Sigmoid colon (tissue), 7 donors: ENCODE data around the gene PPP2R2B. TPM values are rescaled to one million over a fixed set of nuclear protein-coding genes. Genes with fewer than 3 reads are reported as not detected.

Source experiments
- DNase-seq: peaks from one replicate; pipeline ENCODE4 v3.0.0-alpha.2; 2019
- H3K27ac ChIP-seq, 4 donors: fragments of 200-600 bp; sonication (generic); one replicate each; pipeline ENCODE4 v1.5.1; 2016 to 2019; ENCODE audit warnings: mild to moderate bottlenecking in 1 of 4
- H3K27me3 ChIP-seq, 3 donors: fragments of 200-600 bp; sonication (generic); one replicate each; pipeline ENCODE4 v1.5.1; 2019; ENCODE audit warnings: mild to moderate bottlenecking in 1 of 3
- H3K36me3 ChIP-seq, 4 donors: fragments of 200-600 bp; sonication (generic); one replicate each; pipeline ENCODE4 v1.5.1; 2016 to 2019
- H3K4me1 ChIP-seq, 4 donors: fragments of 200-600 bp; sonication (generic); one replicate each; pipeline ENCODE4 v1.5.1; 2017 to 2019
- H3K4me3 ChIP-seq, 4 donors: fragments of 200-600 bp; sonication (generic); one replicate each; pipeline ENCODE4 v1.5.1; 2017 to 2019; ENCODE audit warnings: mild to moderate bottlenecking in 2 of 4, moderate library complexity in 1 of 4
- H3K9me3 ChIP-seq, 4 donors: fragments of 200-600 bp in 3 of 4; sonication (generic) in 3 of 4; one replicate each; pipeline versions ENCODE4 v1.5.1 to v1.6.1; 2013 to 2019
- EP300 ChIP-seq, 4 donors: sonication (generic); formaldehyde crosslinking; IDR thresholded peaks; one replicate each; pipeline ENCODE4 v1.6.1; 2017; ENCODE audit warnings: antibody characterized with exemption in 4 of 4
- POLR2A ChIP-seq, 2 donors: fragments of 450-650 bp; IDR thresholded peaks; one replicate each; pipeline ENCODE4 v1.6.1; 2016; ENCODE audit warnings: antibody characterized with exemption in 2 of 2, mild to moderate bottlenecking in 2 of 2, moderate library complexity in 2 of 2
- POLR2AphosphoS5 ChIP-seq, 4 donors: sonication (generic); formaldehyde crosslinking; IDR thresholded peaks; one replicate each; pipeline ENCODE4 v1.6.1; 2017; ENCODE audit warnings: antibody characterized with exemption in 4 of 4
- WGBS, 2 donors: extraction: QIAGEN DNeasy Blood & Tissue Kit; methylation state at CpG; one replicate each; pipeline ENCODE4 v1.1.7; 2013; 5-methylcytosine and 5-hydroxymethylcytosine counted together
- intact Hi-C: fragments of 100-400 bp; cut with DNase I; formaldehyde crosslinking; loops from one replicate; pipeline ENCODE4 v1.15.1; 2023
- polyA plus RNA-seq, 3 donors: library from polyadenylated mRNA; stranded (reverse); fragments of 200-250 nt; gene quantifications; one replicate each; pipeline ENCODE4 v1.2.3, GENCODE V29; 2013
- total RNA-seq, 4 donors: library from RNA; depleted of rRNA; stranded (reverse); fragments of >200 nt; gene quantifications; one replicate each; pipeline ENCODE4 v1.1.0, GENCODE V29; 2016
- TF ChIP-seq, protein P1 (sequence below), 4 experiments: fragments of 450-650 bp in 3 of 4; fragments of 200-600 bp in 1 of 4; IDR thresholded peaks; one replicate each; pipeline ENCODE4 v1.5.1; 2016 to 2019; ENCODE audit warnings: antibody characterized with exemption in 4 of 4, mild to moderate bottlenecking in 3 of 4, moderate library complexity in 2 of 4
- donor health status: healthy with polysubstance abuse.
- donor health status: Bipolar disorder and iron deficiency.
- donor health status: healthy.

PPP2R2B gene
- total and polyA plus RNA-seq, 7 donors, result 0.60 to 19.6 (median 7.4) TPM; not detected in 1

GRCh38 chr5:146791471-146791870 is 87.1 kb downstream of the PPP2R2B start:
- no peak for DNase-seq
- Histone ChIP-seq H3K36me3 (no peaks in the 10 kb centered on the region), H3K4me1 (peaks cover 0 to 27% (median 13%) of the 10 kb centered on the region in 4 donors), H3K9me3 (no peaks in the 10 kb centered on the region), H3K4me3 (no peak overlapping the region), H3K27ac (no peak overlapping the region), H3K27me3 (no peaks in the 10 kb centered on the region)
- TF ChIP-seq POLR2A (IDR thresholded peaks at IDR 0.05) (no peak), POLR2AphosphoS5 (IDR thresholded peaks at IDR 0.05) (no peak), EP300 (IDR thresholded peaks at IDR 0.05) (no peak)
- TF ChIP-seq, protein P1, sequence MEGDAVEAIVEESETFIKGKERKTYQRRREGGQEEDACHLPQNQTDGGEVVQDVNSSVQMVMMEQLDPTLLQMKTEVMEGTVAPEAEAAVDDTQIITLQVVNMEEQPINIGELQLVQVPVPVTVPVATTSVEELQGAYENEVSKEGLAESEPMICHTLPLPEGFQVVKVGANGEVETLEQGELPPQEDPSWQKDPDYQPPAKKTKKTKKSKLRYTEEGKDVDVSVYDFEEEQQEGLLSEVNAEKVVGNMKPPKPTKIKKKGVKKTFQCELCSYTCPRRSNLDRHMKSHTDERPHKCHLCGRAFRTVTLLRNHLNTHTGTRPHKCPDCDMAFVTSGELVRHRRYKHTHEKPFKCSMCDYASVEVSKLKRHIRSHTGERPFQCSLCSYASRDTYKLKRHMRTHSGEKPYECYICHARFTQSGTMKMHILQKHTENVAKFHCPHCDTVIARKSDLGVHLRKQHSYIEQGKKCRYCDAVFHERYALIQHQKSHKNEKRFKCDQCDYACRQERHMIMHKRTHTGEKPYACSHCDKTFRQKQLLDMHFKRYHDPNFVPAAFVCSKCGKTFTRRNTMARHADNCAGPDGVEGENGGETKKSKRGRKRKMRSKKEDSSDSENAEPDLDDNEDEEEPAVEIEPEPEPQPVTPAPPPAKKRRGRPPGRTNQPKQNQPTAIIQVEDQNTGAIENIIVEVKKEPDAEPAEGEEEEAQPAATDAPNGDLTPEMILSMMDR (IDR thresholded peaks at IDR 0.05), result no peak
- intact Hi-C loops, result no loop called here

GRCh38 chr5:146789712-146790653 is 88.6 kb downstream of the PPP2R2B start:
- Histone ChIP-seq H3K4me3 (no peak overlapping the region), H3K9me3 (no peaks in the 10 kb centered on the region), H3K27me3 (no peaks in the 10 kb centered on the region), H3K4me1 (peaks cover 0 to 14% (median 11%) of the 10 kb centered on the region in 4 donors), H3K27ac (no peak overlapping the region), H3K36me3 (no peaks in the 10 kb centered on the region)
- WGBS, 2 donors, result 73% methylated on average over 6 of the region's 6 CpGs
- TF ChIP-seq EP300 (IDR thresholded peaks at IDR 0.05) (no peak), POLR2AphosphoS5 (IDR thresholded peaks at IDR 0.05) (no peak), POLR2A (IDR thresholded peaks at IDR 0.05) (no peak)
- TF ChIP-seq, protein P1 (IDR thresholded peaks at IDR 0.05), result no peak
- intact Hi-C loops, result no loop called here
- no peak for DNase-seq

DNA sequence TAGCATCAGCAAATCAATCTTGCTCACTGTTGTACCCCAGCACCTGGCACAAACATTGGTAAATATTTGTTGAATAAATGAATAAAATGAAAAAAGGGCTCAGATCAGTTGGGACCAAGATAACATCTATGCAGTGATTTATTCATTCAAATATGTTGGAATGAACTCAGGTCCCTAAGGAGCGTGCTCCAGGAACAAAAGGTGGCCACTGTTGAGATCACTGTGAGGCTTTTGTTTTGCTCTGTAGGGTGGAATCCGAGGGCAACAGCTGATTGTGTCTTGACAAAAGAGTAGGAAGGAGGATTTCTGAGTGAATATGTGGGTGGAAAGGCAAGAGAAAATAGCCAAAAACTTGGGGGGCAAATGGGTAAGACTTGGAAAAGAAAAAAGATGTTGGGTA is 89.7 kb downstream of the PPP2R2B start:
- Histone ChIP-seq H3K27ac (no peak overlapping the region), H3K4me3 (no peak overlapping the region), H3K27me3 (no peaks in the 10 kb centered on the region), H3K36me3 (no peaks in the 10 kb centered on the region), H3K9me3 (no peaks in the 10 kb centered on the region), H3K4me1 (peaks cover 0 to 4% (median 1%) of the 10 kb centered on the region in 4 donors)
- intact Hi-C loops, result no loop called here
- WGBS, 2 donors, result 47 to 64% methylated on average over 2 of the region's 2 CpGs
- TF ChIP-seq EP300 (IDR thresholded peaks at IDR 0.05) (no peak), POLR2A (IDR thresholded peaks at IDR 0.05) (no peak)
- TF ChIP-seq, protein P1 (IDR thresholded peaks at IDR 0.05), result no peak
- no peak for DNase-seq

DNA sequence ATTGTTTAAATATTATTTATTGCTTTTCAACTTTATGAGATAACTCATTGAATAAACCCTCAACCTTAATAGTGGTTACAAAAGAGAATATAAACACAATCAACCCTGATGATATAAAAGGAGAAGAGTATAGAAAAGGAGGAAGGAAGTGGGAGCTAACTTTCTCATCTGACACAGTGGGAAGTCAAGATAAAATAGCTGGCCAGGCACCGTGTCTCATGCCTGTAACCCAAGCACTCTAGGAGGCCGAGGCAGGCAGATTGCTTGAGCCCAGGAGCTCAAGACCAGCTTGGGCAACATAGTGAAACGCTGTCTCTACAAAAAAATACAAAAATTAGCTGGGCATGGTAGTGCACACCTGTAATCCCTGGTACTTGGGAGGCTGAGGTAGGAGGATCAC is 93.5 kb downstream of the PPP2R2B start:
- TF ChIP-seq, protein P1 (IDR thresholded peaks at IDR 0.05), result no peak
- TF ChIP-seq POLR2A (IDR thresholded peaks at IDR 0.05) (no peak), EP300 (IDR thresholded peaks at IDR 0.05) (no peak), POLR2AphosphoS5 (IDR thresholded peaks at IDR 0.05) (no peak)
- Histone ChIP-seq H3K4me3 (no peak overlapping the region), H3K27ac (no peak overlapping the region), H3K9me3 (no peaks in the 10 kb centered on the region), H3K4me1 (no peaks in the 10 kb centered on the region), H3K36me3 (no peaks in the 10 kb centered on the region), H3K27me3 (no peaks in the 10 kb centered on the region)
- 32 to 52% methylated on average over 3 of the region's 3 CpGs for WGBS, 2 donors
- DNase-seq, result no peak
- intact Hi-C loops, result no loop called here
